RWPE1 (cell line): ENCODE data around the gene OR1C1.
"Not testable (repeated sequence)": the region's sequence is repeated elsewhere in the genome, so short reads cannot be mapped to it uniquely, and the experiment has no call there.

ENCODE experiments used
- CTCF ChIA-PET: fragments of 350-600 bp; sonication (Branson Sonifier 250); formaldehyde crosslinking; extraction: SDS; loops from one replicate; lab custom pipeline; 2021; lab: Yijun Ruan, JAX
- POLR2A ChIA-PET: fragments of 400-600 bp; formaldehyde crosslinking; extraction: SDS; loops from one replicate; lab custom pipeline; 2020; ENCODE audit warnings: antibody characterized with exemption; ENCODE audit not compliant: low non-redundant PET; lab: Yijun Ruan, JAX
- DNase-seq: peaks from one replicate; pipeline ENCODE4 v3.0.0; 2012; ENCODE audit warnings: low spot score
- H3K27ac ChIP-seq: fragments of 450-650 bp; 2 replicates; pipeline ENCODE4 v1.5.1; 2017
- TF ChIP-seq, protein P1 (sequence below): fragments of 450-650 bp; conservative IDR thresholded peaks from 2 replicates; pipeline ENCODE4 v1.5.1; 2017; ENCODE audit warnings: low read depth, mild to moderate bottlenecking

The OR1C1 gene, protein sequence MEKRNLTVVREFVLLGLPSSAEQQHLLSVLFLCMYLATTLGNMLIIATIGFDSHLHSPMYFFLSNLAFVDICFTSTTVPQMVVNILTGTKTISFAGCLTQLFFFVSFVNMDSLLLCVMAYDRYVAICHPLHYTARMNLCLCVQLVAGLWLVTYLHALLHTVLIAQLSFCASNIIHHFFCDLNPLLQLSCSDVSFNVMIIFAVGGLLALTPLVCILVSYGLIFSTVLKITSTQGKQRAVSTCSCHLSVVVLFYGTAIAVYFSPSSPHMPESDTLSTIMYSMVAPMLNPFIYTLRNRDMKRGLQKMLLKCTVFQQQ

DNA sequence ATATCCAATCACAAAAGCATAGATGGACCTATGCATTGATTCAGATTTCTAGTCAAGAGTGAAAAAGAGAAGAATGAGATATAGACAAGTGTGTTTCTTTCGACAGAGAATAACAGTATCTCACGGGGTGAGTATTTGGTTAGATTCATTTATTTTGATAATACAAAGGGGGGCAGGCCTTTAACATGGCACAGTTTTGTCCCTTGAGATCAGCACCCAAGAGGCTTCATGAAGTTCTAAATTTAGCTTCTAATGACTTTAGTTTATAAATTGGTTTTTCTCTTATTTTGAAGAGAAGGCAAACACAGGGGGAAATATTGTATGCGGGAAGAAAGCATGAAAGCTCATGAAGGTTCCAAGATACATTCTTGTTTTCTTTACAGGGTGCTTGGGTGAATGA lies at the start of gene OR1C1:
Gene OR1C1, minus strand, starts transcription at position 101 of the 400 bp plus-strand sequence. CDS start 2,150 bp downstream, outside the sequence.
- TF ChIP-seq, protein P1, sequence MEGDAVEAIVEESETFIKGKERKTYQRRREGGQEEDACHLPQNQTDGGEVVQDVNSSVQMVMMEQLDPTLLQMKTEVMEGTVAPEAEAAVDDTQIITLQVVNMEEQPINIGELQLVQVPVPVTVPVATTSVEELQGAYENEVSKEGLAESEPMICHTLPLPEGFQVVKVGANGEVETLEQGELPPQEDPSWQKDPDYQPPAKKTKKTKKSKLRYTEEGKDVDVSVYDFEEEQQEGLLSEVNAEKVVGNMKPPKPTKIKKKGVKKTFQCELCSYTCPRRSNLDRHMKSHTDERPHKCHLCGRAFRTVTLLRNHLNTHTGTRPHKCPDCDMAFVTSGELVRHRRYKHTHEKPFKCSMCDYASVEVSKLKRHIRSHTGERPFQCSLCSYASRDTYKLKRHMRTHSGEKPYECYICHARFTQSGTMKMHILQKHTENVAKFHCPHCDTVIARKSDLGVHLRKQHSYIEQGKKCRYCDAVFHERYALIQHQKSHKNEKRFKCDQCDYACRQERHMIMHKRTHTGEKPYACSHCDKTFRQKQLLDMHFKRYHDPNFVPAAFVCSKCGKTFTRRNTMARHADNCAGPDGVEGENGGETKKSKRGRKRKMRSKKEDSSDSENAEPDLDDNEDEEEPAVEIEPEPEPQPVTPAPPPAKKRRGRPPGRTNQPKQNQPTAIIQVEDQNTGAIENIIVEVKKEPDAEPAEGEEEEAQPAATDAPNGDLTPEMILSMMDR = no peak
- ChIA-PET POLR2A (no interaction called here), CTCF (no interaction called here)
- DNase-seq = no peak
- H3K27ac ChIP-seq = no peak within 1 kb of the TSS

DNA sequence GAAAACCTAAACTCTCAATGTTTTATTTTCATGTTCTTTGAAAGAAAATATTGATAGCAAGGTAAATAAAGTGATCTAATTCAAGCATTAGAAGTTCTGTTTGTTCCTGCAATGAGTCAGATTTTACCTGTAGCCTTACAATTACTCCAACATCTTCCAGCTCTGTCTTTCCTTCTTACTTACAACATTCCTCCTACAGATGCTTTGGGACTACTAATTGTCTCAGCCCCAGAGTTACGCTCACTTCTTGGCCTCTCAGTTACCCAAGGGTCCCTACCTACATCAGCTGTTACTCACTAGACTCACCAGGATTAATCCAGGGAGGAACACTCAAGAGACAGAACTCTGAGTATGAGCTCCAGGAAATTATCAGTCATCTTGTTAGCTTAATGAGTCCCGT lies 37.2 kb upstream of the OR1C1 start:
- POLR2A ChIA-PET = no interaction called here
- CTCF ChIA-PET = no interaction called here
- TF ChIP-seq, protein P1 = no peak
- no peak for DNase-seq
- no peak overlapping the region for H3K27ac ChIP-seq

DNA sequence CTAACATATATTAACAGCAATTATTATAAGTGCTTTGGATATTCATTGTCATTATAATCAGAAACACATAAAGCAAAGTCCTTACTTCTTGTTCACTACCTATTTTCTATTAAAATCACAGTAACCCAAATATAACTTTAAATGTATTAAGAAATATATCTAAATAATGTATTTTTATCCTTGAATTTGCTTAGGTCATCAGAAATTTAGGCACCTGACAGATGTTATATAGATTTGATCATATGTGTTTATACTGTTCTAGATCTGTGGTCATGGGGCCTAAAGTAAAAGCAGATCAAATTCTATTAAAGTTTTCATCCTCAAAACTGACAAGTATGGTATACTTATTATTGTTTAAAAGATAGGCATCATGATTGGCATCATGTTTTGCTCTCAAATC lies 9.2 kb upstream of the OR1C1 start:
- CTCF ChIA-PET = no interaction called here
- TF ChIP-seq, protein P1 = no peak

DNA sequence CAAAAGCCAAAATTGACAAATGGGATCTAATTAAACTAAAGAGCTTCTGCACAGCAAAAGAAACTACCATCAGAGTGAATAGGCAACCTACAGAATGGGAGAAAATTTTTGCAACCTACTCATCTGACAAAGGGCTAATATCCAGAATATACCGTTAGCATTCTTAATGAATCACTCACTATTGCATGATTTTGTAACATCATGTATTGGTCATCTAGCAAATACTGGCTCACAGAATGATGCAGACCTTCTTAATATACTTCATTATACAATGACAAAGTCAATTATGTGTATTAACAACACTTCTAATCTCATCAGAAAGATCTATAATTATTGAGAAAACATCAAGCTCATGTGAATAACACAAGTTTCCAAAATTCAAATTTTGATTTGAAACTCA lies 6.0 kb downstream of the OR1C1 start:
- POLR2A ChIA-PET, DNase-seq, H3K27ac ChIP-seq, CTCF ChIA-PET: not testable (repeated sequence)

More for the DNA sequence above, 9.2 kb upstream of the OR1C1 start:
- no peak for DNase-seq
- no peak overlapping the region for H3K27ac ChIP-seq
- POLR2A ChIA-PET = no interaction called here

GRCh38 chr1:247749870-247750269 lies 10.5 kb downstream of the OR1C1 start:
- ChIA-PET POLR2A (no interaction called here), CTCF (no interaction called here)
- H3K27ac ChIP-seq = no peak overlapping the region
- DNase-seq = no peak
- TF ChIP-seq, protein P1 = no peak

DNA sequence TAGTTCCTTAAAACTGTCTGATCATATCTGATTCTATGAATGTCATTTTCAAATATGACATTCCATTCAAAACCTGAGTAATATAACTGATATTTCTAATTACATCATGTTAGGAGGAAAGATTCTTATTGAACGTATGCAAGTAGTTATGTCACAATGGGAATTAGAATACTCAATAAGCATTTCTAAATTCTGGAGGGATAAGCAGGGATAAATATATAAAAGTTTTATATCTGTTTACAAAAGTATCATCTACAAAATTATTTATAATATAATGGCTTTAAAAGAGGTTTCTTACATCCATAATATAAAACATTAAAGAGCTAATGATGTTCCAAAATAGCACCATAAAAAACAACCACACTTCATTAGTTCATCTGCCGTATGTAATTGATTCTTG lies 12.3 kb downstream of the OR1C1 start, which contains the start of gene OR14A2:
Gene OR14A2, minus strand, starts transcription at position 101 of the 400 bp plus-strand sequence.
- POLR2A ChIA-PET = no interaction called here
- TF ChIP-seq, protein P1 = no peak
- H3K27ac ChIP-seq = no peak within 1 kb of the TSS
- CTCF ChIA-PET = no interaction called here
- DNase-seq = no peak

- ChIA-PET CTCF (no interaction called here), POLR2A (no interaction called here)
- no peak overlapping the region for H3K27ac ChIP-seq
- TF ChIP-seq, protein P1 = no peak
- DNase-seq = no peak
Observed at GRCh38 chr1:247747616-247748015, 12.7 kb downstream of the OR1C1 start.
